Measurements from ENCODE around the gene ABHD12. TPM values are rescaled to one million over a fixed set of nuclear protein-coding genes. Genes with fewer than 3 reads are reported as not detected.

The ABHD12 gene
- total RNA-seq, 1 experiment from 2014 or later = 33.2 TPM

GRCh38 chr20:25257130-25257529 lies 133.5 kb downstream of the ABHD12 start:
- Histone ChIP-seq H3K4me1 (peaks cover 25% of the 10 kb centered on the region), H3K36me3 (peaks cover 22% of the 10 kb centered on the region), H3K9me3 (replicated peaks) (no peaks in the 10 kb centered on the region), H3K27ac (peak overlapping the region; percentile 63; the same call in 1 of the 2 replicates), H3K4me3 (no peak overlapping the region), H3K27me3 (no peaks in the 10 kb centered on the region)
- no peak for DNase-seq

DNA sequence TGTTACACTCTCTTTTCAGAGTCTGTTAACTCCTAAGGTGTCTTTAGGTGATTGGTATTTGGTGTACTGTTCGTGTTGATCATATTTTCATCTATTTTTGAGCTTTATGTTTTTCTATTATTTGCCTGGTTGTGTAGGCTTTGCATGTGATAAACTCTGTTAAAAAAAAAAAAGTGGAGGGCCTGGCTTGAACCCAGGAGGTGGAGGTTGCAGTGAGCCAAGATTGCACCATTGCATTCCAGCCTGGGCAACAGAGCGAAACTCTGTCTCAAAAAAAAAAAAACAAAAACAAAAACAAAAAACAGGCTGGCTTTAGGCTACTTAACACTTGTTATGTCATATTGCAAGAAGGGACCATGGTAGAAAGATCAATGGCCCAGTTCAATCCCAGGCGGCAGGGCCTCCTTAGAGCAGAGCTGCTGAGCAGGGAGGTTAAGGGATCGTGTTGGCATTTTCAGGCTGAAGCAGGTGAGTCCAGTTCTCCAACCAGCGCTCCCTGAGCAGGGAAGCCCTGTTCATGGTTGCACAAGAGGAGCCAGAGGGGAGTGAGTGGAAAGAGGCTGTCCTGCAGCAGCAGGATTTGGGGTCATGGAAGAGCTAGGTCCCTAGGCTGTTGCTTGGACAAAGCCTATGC lies 134.3 kb downstream of the ABHD12 start:
- DNase-seq = no peak
- Histone ChIP-seq H3K27ac (no peak overlapping the region), H3K27me3 (no peaks in the 10 kb centered on the region)

GRCh38 chr20:25254986-25255680 lies 135.5 kb downstream of the ABHD12 start:
- no peak overlapping the region for H3K27ac ChIP-seq
- no peak overlapping the region for H3K4me3 ChIP-seq
- no peaks in the 10 kb centered on the region for H3K27me3 ChIP-seq
- no peaks in the 10 kb centered on the region for H3K9me3 ChIP-seq (replicated peaks)
- H3K36me3 ChIP-seq = peaks cover 16% of the 10 kb centered on the region
- peaks cover 29% of the 10 kb centered on the region for H3K4me1 ChIP-seq
- DNase-seq = no peak

More for the DNA sequence above, 134.3 kb downstream of the ABHD12 start:
- H3K4me1 ChIP-seq = peaks cover 25% of the 10 kb centered on the region
- peaks cover 22% of the 10 kb centered on the region for H3K36me3 ChIP-seq
- no peaks in the 10 kb centered on the region for H3K9me3 ChIP-seq (replicated peaks)
- H3K4me3 ChIP-seq = no peak overlapping the region

DNA sequence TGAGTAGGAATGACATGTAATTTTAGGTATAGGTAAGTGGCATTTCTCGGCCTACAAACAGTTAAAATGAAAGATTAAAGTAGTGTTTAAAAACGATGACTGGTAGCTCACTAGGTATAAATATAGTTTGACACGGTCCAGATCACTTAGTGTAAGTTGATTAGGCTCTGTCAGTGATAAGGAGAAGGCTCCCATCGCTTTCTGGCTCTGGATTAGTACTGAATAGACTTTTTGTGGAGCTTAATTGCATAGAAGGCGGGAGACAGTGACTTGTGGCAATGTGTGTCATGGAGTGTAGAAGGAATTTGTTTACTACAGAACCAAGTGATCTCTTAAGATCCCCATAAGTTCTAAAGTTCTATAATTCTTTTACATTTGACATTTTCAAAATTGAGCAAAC lies 136.1 kb downstream of the ABHD12 start:
- H3K9me3 ChIP-seq (replicated peaks) = no peaks in the 10 kb centered on the region
- no peak overlapping the region for H3K4me3 ChIP-seq
- H3K36me3 ChIP-seq = peaks cover 11% of the 10 kb centered on the region
- DNase-seq = no peak
- H3K4me1 ChIP-seq = peaks cover 32% of the 10 kb centered on the region
- no peaks in the 10 kb centered on the region for H3K27me3 ChIP-seq
- no peak overlapping the region for H3K27ac ChIP-seq

DNA sequence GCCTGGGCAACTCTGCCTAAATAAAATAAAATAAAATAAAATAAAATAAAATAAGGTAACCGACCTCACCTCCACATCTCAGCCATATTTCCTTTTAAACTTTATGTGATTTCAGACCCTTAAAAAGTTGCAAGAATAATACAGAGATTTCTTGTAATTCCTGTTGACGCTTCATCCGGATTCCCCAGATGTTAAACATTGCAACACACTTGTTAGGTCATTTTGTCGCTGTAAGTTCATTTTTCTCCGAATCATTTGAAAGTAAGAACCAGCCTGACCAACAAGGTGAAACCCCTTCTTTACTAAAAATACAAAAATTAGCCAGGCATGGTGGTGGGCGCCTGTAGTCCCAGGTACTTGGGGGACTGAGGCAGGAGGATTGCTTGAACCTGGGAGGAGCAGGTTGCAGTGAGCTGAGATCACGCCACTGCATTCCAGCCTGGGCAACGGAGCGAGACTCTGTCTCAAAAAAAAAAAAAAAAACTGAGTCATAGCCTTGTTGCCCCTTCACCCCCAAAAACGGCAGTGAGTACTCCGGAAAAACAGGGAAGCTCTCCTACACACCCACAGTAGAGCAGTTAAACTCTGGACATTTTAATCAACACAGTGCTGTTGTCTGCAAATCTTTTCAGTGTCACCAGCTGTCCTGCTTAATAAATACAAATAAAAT lies 136.9 kb downstream of the ABHD12 start:
- H3K36me3 ChIP-seq = peaks cover 2% of the 10 kb centered on the region; the same call in 1 of the 2 replicates
- no peaks in the 10 kb centered on the region for H3K9me3 ChIP-seq (replicated peaks)
- H3K4me3 ChIP-seq = no peak overlapping the region
- H3K27ac ChIP-seq = no peak overlapping the region
- DNase-seq = no peak
- peaks cover 36% of the 10 kb centered on the region for H3K4me1 ChIP-seq
- H3K27me3 ChIP-seq = no peaks in the 10 kb centered on the region

DNA sequence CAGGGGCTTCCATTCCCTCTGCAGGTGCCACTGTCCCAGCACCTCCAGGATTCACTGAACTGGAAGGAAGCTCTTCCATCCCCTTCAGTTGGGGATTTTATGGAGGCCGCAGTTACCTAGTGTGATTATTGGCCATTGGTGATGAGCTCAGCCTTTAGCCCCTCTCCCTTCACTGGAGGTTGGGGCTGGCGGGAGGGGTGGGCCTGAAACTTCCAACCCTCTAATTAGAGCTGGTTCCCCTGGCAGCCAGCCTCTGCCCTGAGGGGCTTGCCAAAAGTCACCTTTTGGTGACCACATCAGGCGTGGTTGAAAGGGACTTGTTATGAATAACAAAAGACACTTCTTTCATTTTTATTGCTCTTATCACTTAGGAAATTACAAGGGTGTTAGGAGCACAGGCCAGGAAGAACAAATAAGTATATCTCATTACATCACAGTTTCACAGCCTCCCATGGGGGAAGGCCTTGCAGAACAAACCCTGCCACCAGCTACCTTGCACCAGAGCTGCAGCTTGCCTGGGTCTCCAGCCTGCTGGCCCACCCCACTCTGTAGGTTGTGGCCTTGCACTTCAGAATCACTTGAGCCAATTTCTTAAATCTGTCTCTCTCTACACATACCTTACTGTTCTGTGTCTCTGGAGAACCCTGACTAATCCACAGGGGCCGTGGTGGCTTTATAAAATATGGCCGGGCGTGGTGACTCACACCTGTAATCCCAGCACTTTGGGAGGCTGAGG lies 137.8 kb downstream of the ABHD12 start:
- Histone ChIP-seq H3K4me1 (peaks cover 29% of the 10 kb centered on the region), H3K27me3 (no peaks in the 10 kb centered on the region), H3K9me3 (replicated peaks) (no peaks in the 10 kb centered on the region), H3K4me3 (no peak overlapping the region), H3K27ac (no peak overlapping the region), H3K36me3 (no peaks in the 10 kb centered on the region)
- no peak for DNase-seq

DNA sequence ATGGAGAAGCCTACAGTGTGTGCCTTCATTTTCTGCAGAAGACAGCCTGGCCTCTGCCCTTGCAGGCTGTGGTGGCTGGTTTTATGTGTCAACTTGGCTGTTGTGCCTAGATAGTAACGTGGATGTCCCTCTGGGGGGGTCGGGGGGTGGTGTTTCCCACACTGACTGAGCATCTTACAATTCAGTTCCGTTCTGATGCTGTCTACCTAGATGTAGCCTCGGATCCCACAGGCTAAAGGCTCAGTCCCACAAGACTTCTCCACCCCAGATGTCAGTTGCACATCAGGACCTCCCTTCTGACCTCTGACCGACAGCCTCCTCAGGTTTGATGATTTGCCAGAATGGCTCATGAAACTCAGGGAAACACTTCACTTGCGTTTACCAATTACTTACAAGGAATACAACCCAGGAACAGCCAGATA lies 138.4 kb downstream of the ABHD12 start:
- no peak for DNase-seq
- Histone ChIP-seq H3K4me1 (peaks cover 24% of the 10 kb centered on the region), H3K27ac (no peak overlapping the region), H3K9me3 (replicated peaks) (no peaks in the 10 kb centered on the region), H3K4me3 (no peak overlapping the region), H3K27me3 (no peaks in the 10 kb centered on the region), H3K36me3 (no peaks in the 10 kb centered on the region)

- Histone ChIP-seq H3K4me3 (no peak overlapping the region), H3K27ac (no peak overlapping the region), H3K9me3 (replicated peaks) (no peaks in the 10 kb centered on the region), H3K27me3 (no peaks in the 10 kb centered on the region), H3K36me3 (no peaks in the 10 kb centered on the region), H3K4me1 (peaks cover 24% of the 10 kb centered on the region)
- DNase-seq = no peak
These were observed 139.1 kb downstream of the ABHD12 start for GRCh38 chr20:25251558-25251957.

- H3K36me3 ChIP-seq = no peaks in the 10 kb centered on the region
- no peaks in the 10 kb centered on the region for H3K27me3 ChIP-seq
- H3K4me1 ChIP-seq = peaks cover 22% of the 10 kb centered on the region
- H3K27ac ChIP-seq = no peak overlapping the region
- DNase-seq = no peak
- no peak overlapping the region for H3K4me3 ChIP-seq
- no peaks in the 10 kb centered on the region for H3K9me3 ChIP-seq (replicated peaks)
These were observed 139.6 kb downstream of the ABHD12 start for GRCh38 chr20:25251019-25251418.

DNA sequence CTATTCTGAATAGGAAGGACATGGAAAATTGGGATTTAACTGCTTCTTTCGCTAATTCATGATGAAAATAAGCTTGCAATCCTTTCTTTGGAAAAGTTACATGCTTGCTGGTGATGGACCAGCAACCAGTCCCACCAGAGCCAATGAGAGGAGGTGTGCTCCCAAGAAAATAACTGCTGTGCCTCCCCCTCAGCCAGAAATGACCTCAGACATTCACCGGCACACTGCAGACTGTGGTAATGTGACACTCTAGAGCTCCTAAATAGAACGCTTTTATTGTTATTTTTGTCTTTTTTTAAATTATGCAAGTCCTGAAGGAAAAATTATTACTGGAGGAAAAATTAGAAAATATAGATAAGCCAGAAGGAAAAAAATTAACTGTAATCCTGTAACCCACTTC lies 140.1 kb downstream of the ABHD12 start:
- Histone ChIP-seq H3K36me3 (no peaks in the 10 kb centered on the region), H3K4me3 (no peak overlapping the region), H3K27me3 (no peaks in the 10 kb centered on the region), H3K4me1 (peaks cover 24% of the 10 kb centered on the region), H3K9me3 (replicated peaks) (no peaks in the 10 kb centered on the region), H3K27ac (no peak overlapping the region)
- no peak for DNase-seq

Other genes with a start within 250 kb of the ABHD12 start
- gene ENTPD6, start 195.1 kb downstream of the ABHD12 start, total RNA-seq (2014; rRNA removed; shearing (Covaris generic)) = 53.5 and 53.6 TPM in 2 replicates
- 39.1 and 42.3 TPM in 2 replicates for gene PYGB, start 142.8 kb downstream of the ABHD12 start, total RNA-seq (2014; rRNA removed; shearing (Covaris generic))
- 76.4 and 85.0 TPM in 2 replicates for gene GINS1, start 16.8 kb upstream of the ABHD12 start, total RNA-seq (2014; rRNA removed; shearing (Covaris generic))
- 14.1 and 18.1 TPM in 2 replicates for gene NINL, start 194.7 kb upstream of the ABHD12 start, total RNA-seq (2014; rRNA removed; shearing (Covaris generic))
- 15.4 and 16.2 TPM in 2 replicates for gene NANP, start 233.2 kb upstream of the ABHD12 start, total RNA-seq (2014; rRNA removed; shearing (Covaris generic))

Measured in SJCRH30 (cell line).